HepG2 (cell line): Measurements from ENCODE around the gene AGTPBP1. TPM values are rescaled to one million over a fixed set of nuclear protein-coding genes. Genes with fewer than 3 reads are reported as not detected.

Experiments
- ATAC-seq: fragments of 200-7000 bp; cut with Tn5 transposase; 3 replicates; pipeline ENCODE4 v1.9.1; 2020; ENCODE audit warnings: mild to moderate bottlenecking, moderate library complexity
- BruUV-seq: library from RNA; stranded (reverse); fragments of 400-500 nt; replicated peaks from 2 replicates; lab custom pipeline; 2021; lab: Mats Ljungman, UMichigan
- CTCF ChIA-PET: fragments of 300-600 bp; formaldehyde crosslinking; extraction: SDS; loops from one replicate; lab custom pipeline; 2021; ENCODE audit warnings: low total read pairs, inconsistent platforms, low intra/inter-chr PET ratio; lab: Yijun Ruan, JAX
- POLR2A ChIA-PET: fragments of 350-600 bp; sonication (Branson Sonifier 250); formaldehyde crosslinking; loops from one replicate; lab custom pipeline; 2020; ENCODE audit warnings: antibody characterized with exemption, inconsistent platforms; lab: Yijun Ruan, JAX
- DNase-seq: peaks from one replicate; pipeline ENCODE4 v3.0.0-alpha.2; 2015; ENCODE audit warnings: low spot score
- FAIRE-seq: peaks from 3 replicates; lab custom pipeline; 2011; peaks lifted over from hg19 to GRCh38; lab: Jason Lieb, UNC
- H2AFZ ChIP-seq: one replicate; pipeline ENCODE4 v1.6.1; 2011; ENCODE audit warnings: low read length, inconsistent platforms
- H3K27ac ChIP-seq: fragments of 300-600 bp; 3 replicates; pipeline ENCODE4 v1.8.0; 2011; ENCODE audit warnings: mixed run types, mild to moderate bottlenecking, mixed read lengths, low read length, inconsistent platforms; ENCODE audit not compliant: insufficient read depth; ENCODE audit errors: extremely low read length
- H3K27me3 ChIP-seq, 2 experiments: fragments of 200-600 bp in 1 of 2; 2 replicates in 1 of 2; 3 replicates in 1 of 2; pipeline versions ENCODE4 v1.6.0 to v1.8.0; 2011; ENCODE audit warnings: low read length in 2 of 2, mild to moderate bottlenecking in 2 of 2, moderate library complexity in 2 of 2, inconsistent platforms in 1 of 2; ENCODE audit not compliant: insufficient read depth in 2 of 2, control insufficient read depth in 1 of 2
- H3K36me3 ChIP-seq, 2 experiments: fragments of 200-600 bp in 1 of 2; replicated peaks in 1 of 2; 2 replicates in 1 of 2; 3 replicates in 1 of 2; pipeline versions ENCODE4 v1.5.1 to v1.8.0; 2011; ENCODE audit warnings: low read length in 2 of 2, inconsistent platforms in 1 of 2; ENCODE audit not compliant: insufficient read depth in 2 of 2, control insufficient read depth in 1 of 2
- H3K4me1 ChIP-seq: 2 replicates; pipeline ENCODE4 v1.5.1; 2012; ENCODE audit warnings: low read length, inconsistent platforms; ENCODE audit not compliant: insufficient read depth
- H3K4me2 ChIP-seq: 2 replicates; pipeline ENCODE4 v1.6.0; 2011; ENCODE audit warnings: low read depth, low read length, inconsistent platforms
- H3K4me3 ChIP-seq, 3 experiments: fragments of 200-600 bp in 1 of 3; sonication (generic), shearing (Covaris generic) in 1 of 3; replicated peaks in 1 of 3; 2 replicates each; pipeline ENCODE4 v1.5.1; 2011 to 2016; ENCODE audit warnings: low read length in 3 of 3, inconsistent platforms in 2 of 3, low read depth in 2 of 3, mild to moderate bottlenecking in 2 of 3, control low read depth in 1 of 3, mixed read lengths in 1 of 3; ENCODE audit not compliant: insufficient read depth in 1 of 3
- H3K79me2 ChIP-seq: one replicate; pipeline ENCODE4 v1.6.1; 2011; ENCODE audit warnings: low read length, inconsistent platforms; ENCODE audit not compliant: insufficient read depth
- H3K9ac ChIP-seq: 2 replicates; pipeline ENCODE4 v1.6.0; 2011; ENCODE audit warnings: mild to moderate bottlenecking, low read depth, low read length, inconsistent platforms; ENCODE audit not compliant: insufficient read depth
- H3K9me3 ChIP-seq: 2 replicates; pipeline ENCODE4 v1.5.1; 2012; ENCODE audit warnings: mild to moderate bottlenecking, low read length
- H4K20me1 ChIP-seq: 2 replicates; pipeline ENCODE4 v1.6.0; 2011; ENCODE audit warnings: inconsistent platforms, mild to moderate bottlenecking, low read length, moderate library complexity; ENCODE audit not compliant: insufficient read depth
- GATA4 ChIP-seq: sonication (generic); IDR thresholded peaks from 2 replicates; pipeline ENCODE4 v1.6.1; 2016; ENCODE audit warnings: antibody characterized with exemption, low read depth, borderline replicate concordance
- MAFF ChIP-seq: IDR thresholded peaks from 2 replicates; pipeline ENCODE4 v1.6.1; 2011; ENCODE audit warnings: low read depth, low read length, improper control_type of control experiment
- MAFK ChIP-seq, 2 experiments: IDR thresholded peaks in 1 of 2; conservative IDR thresholded peaks in 1 of 2; 2 replicates each; pipeline ENCODE4 v1.6.1; 2011; ENCODE audit warnings: improper control_type of control experiment in 2 of 2, low read length in 2 of 2
- TEF ChIP-seq: sonication (generic); formaldehyde crosslinking; IDR thresholded peaks from 2 replicates; pipeline ENCODE4 v1.5.0; 2020; ENCODE audit warnings: missing genetic modification reagents
- ZNF12 ChIP-seq: sonication (generic); formaldehyde crosslinking; IDR thresholded peaks from 2 replicates; pipeline ENCODE4 v1.5.0; 2020; ENCODE audit warnings: missing genetic modification reagents
- ZNF207 ChIP-seq: fragments of 450-650 bp; IDR thresholded peaks from 2 replicates; pipeline ENCODE4 v1.6.1; 2016; ENCODE audit warnings: antibody characterized with exemption, borderline replicate concordance
- ZNF331 ChIP-seq: sonication (generic); formaldehyde crosslinking; IDR thresholded peaks from 2 replicates; pipeline ENCODE4 v1.4.0; 2020; ENCODE audit warnings: missing genetic modification reagents
- ZNF816 ChIP-seq: sonication (generic); formaldehyde crosslinking; IDR thresholded peaks from 2 replicates; pipeline ENCODE4 v1.8.0; 2022; ENCODE audit warnings: missing genetic modification reagents, mild to moderate bottlenecking, borderline replicate concordance
- WGBS: methylation state at CpG from one replicate; pipeline ENCODE4 v1.1.6; 2017; ENCODE audit warnings: low lambda C conversion rate; 5-methylcytosine and 5-hydroxymethylcytosine counted together
- in situ Hi-C: cut with HindIII; loops from 2 replicates; pipeline ENCODE4 v1.10.0; 2017; ENCODE audit warnings: low pct_unique_long_range_greater_than_20kb; ENCODE audit not compliant: extremely low pct_ligation_motif_present
- intact Hi-C: fragments of 100-400 bp; cut with micrococcal nuclease; formaldehyde crosslinking; loops from one replicate; pipeline ENCODE4 v1.10.0; 2022; ENCODE audit not compliant: unreplicated experiment
- polyA plus RNA-seq, 8 experiments: library from polyadenylated mRNA; depleted of rRNA in 3 of 8; stranded (reverse) in 7 of 8; unstranded in 1 of 8; fragments of >200 nt; fragmentation: Illumina TruSeq in 4 of 8; extraction: Trizol in 4 of 8; gene quantifications; 2 replicates each; pipeline versions ENCODE4 v1.2.1 to v1.2.3, GENCODE V29; 2011 to 2016; ENCODE audit warnings: low read depth in 4 of 8, missing spikeins in 1 of 8, mixed read lengths in 1 of 8; ENCODE audit not compliant: insufficient read depth in 1 of 8
- total RNA-seq, 5 experiments: library from RNA; depleted of rRNA; stranded (reverse); fragments of >200 nt; fragmentation: Illumina TruSeq; extraction: Trizol; gene quantifications; 2 replicates each; pipeline ENCODE4 v1.2.3, GENCODE V29; 2016; ENCODE audit warnings: low read depth in 1 of 5

Gene AGTPBP1
- total and polyA plus RNA-seq, 2 of the 13 experiments (the other 11 are each of a cell fraction or from before 2014, with no cell fraction given): 9.7 to 22.3 TPM

GRCh38 chr9:85630676-85631075 is 111.1 kb downstream of the AGTPBP1 start (continued):
- TF ChIP-seq ZNF816 (CRISPR knock-in tag) (no peak), ZNF12 (no peak), ZNF331 (CRISPR knock-in tag) (no peak), ZNF207 (no peak)

DNA sequence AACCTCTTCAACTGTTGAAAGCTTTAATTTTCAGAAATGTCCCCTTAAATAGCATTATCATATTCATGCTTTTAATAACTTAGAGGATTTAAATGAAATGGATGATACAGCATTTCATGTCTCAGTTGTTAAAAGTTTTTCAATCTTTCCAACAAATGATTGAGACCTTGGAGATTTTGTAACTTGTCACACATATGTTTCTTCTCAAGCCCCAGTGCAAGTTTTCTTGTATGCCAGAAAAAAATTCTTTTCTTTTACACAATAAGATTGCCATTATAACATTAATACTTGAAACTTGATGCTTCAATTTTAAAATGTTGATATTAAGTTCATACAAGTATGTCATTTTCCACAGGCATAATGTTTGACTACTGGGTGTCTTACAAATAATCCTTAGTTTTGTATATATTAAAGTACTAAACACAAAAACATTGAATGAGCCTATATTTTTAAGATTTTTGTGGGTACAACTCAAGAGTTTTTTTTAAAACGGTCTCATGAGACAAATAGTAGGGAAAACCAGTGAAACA is 124.5 kb downstream of the AGTPBP1 start:
- ATAC-seq: no peak
- no peak overlapping the region for H2AFZ ChIP-seq
- 0 out of 5 replicates have a peak, but pooled peaks cover 0 to 3% of the 10 kb centered on the region in 2 experiments for H3K36me3 ChIP-seq
- H3K9me3 ChIP-seq: no peaks in the 10 kb centered on the region
- no peak overlapping the region for H3K27ac ChIP-seq
- no peak for DNase-seq
- ChIA-PET POLR2A (no interaction called here), CTCF (no interaction called here)
- no peak for TF ChIP-seq GATA4
- no peaks in the 10 kb centered on the region for H3K27me3 ChIP-seq
- H4K20me1 ChIP-seq: no peaks in the 10 kb centered on the region
- H3K4me3 ChIP-seq: no peak overlapping the region
- no TSS peak for BruUV-seq
- H3K4me2 ChIP-seq: no peak overlapping the region
- H3K79me2 ChIP-seq: no peaks in the 10 kb centered on the region
- in situ Hi-C loops: no loop called here
- intact Hi-C loops: no loop called here
- H3K9ac ChIP-seq: no peak overlapping the region
- H3K4me1 ChIP-seq: no peaks in the 10 kb centered on the region
- no peak for FAIRE-seq
- 95% methylated on average over 1 of the region's 1 CpG for WGBS

DNA sequence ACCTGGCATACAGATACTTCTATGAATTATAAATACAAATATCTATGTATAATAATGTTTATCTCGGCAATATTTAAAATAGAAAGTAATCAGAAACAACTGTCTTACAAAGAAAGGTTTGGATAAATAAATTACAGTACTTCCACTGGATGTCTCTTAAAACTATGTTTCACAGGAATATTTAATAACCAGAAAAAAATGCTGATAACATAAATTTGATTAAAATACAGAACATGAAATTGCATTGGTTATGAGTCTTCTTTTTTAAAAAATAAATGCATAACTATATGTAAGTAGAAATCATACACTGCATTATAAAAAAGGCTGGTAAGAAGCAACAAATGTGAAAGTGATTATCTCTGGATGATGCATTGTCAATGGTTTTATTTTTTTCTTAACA is 126.0 kb downstream of the AGTPBP1 start:
- no peak overlapping the region for H3K9ac ChIP-seq
- ChIA-PET POLR2A (no interaction called here), CTCF (no interaction called here)
- DNase-seq: no peak
- intact Hi-C loops (no loop called here), in situ Hi-C loops (no loop called here)
- H3K79me2 ChIP-seq: no peaks in the 10 kb centered on the region
- WGBS: 95% methylated on average over 1 of the region's 1 CpG
- ATAC-seq: no peak
- H3K4me2 ChIP-seq: no peak overlapping the region
- H3K36me3 ChIP-seq: 0 out of 5 replicates have a peak, but pooled peaks cover 0 to 3% of the 10 kb centered on the region in 2 experiments
- no peaks in the 10 kb centered on the region for H3K9me3 ChIP-seq
- H2AFZ ChIP-seq: no peak overlapping the region
- no peak for FAIRE-seq
- H3K27me3 ChIP-seq: no peaks in the 10 kb centered on the region
- H4K20me1 ChIP-seq: no peaks in the 10 kb centered on the region
- TF ChIP-seq MAFK (conservative IDR thresholded peaks at IDR 0.05 in 1 of 2, IDR thresholded peaks at IDR 0.05 in 1 of 2; ENCODE audit: low read length in 2 of 2) (peak in 1 of 2 experiments; percentile 66; a peak in 3 of 4 replicates), MAFF (peak; percentile 48; the same call in 1 of the 2 replicates), TEF (CRISPR knock-in tag) (no peak)
- no TSS peak for BruUV-seq
- no peak overlapping the region for H3K4me3 ChIP-seq
- H3K4me1 ChIP-seq: no peaks in the 10 kb centered on the region
- no peak overlapping the region for H3K27ac ChIP-seq
